GM19025 (cell line): ENCODE data around the gene SCGB1C2.
"Not testable (repeated sequence)": the region's sequence is repeated elsewhere in the genome, so short reads cannot be mapped to it uniquely, and the experiment has no call there.

Experiments used
- ATAC-seq: cut with Tn5 transposase; IDR thresholded peaks from one replicate; pipeline ENCODE4 v1.9.1; 2021; ENCODE audit warnings: mild to moderate bottlenecking, low read depth, moderate library complexity; ENCODE audit not compliant: unreplicated experiment

SCGB1C2 gene

DNA sequence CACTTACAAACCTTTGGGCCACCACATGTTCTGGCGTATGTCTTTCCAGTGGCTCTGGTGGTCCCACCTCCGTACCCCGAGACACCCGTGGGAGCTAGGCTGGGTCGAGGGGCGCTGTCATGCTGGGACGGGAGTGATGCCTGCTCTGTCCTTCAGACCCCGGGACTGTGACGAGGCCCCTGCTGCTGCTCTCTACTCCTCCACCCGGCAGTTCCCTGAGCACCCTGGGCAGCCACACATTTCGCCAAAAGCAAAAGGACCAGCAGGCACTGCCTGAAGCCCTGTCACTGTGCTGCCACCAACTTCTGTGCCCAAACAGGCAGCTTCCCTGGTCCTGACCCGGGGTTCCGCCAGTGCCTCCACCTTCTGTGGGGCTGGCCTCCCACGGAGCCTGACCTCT is 28.6 kb downstream of the SCGB1C2 start:
- no peak for ATAC-seq

DNA sequence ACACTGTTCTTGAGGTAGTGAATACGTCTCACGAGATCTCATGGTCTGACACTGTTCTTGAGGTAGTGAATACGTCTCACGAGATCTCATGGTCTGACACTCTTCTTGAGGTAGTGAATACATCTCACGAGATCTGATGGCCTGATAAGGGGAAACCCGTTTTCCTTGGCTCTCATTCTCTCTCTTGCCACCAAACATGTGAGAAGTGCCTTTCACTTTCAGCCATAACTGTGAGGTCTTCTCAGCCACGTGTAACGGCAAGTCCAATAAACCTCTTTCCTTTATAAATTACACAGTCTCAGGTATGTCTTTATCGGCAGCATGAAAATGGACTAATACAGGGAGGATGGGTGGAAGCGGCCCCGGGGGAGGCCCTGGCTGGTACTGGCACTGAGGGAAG is 31.2 kb downstream of the SCGB1C2 start:
- ATAC-seq, result not testable (repeated sequence)

GRCh38 chr17:170130-170670 is 32.8 kb downstream of the SCGB1C2 start:
- no peak for ATAC-seq

- ATAC-seq, result no peak
Measured at GRCh38 chr17:171871-172270, 34.5 kb downstream of the SCGB1C2 start.

- ATAC-seq, result no peak
Measured at GRCh38 chr17:172401-172800, 35.0 kb downstream of the SCGB1C2 start.

GRCh38 chr17:173166-173911 is 36.0 kb downstream of the SCGB1C2 start:
- ATAC-seq, result no peak

DNA sequence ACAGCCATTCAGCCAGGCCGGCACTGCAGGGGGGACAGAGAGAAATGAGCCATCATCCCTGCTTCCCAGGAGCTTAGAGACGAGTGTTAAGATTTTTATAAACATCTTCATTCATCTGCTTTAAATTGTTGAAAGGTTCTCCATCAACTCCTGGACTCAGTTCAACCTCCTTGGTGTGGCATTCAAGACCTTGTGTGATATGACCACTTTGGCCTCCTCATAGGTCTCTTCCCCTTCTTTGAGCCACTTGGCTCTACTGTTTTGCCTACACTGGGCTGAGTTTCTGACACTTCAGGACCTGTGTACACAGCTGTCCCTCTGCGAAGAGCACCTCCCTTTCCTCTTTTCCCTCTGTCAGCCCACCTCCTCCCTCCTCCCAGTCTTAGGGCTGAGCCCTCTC is 39.8 kb downstream of the SCGB1C2 start:
- no peak for ATAC-seq

DNA sequence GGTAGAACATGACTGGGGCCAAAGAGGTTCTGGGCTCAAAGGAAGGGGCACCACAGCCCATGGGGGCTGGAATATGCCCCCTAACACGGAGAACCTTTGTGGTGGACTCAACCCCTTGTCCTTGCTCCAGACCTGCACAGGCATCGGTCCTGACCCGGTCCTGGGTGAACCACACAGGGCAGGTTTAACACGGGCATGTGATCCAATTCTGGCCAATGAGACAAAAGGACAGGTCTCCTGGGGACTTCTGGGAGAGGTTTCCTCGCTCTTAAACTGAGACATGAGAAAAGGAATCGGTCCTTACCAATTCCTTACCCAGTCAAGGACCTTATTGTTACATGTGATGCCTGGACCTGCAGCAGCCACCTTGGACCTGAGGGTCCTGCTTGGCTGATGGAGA is 40.4 kb downstream of the SCGB1C2 start:
- no peak for ATAC-seq

GRCh38 chr17:178292-179065 is 41.1 kb downstream of the SCGB1C2 start:
- ATAC-seq, result no peak

DNA sequence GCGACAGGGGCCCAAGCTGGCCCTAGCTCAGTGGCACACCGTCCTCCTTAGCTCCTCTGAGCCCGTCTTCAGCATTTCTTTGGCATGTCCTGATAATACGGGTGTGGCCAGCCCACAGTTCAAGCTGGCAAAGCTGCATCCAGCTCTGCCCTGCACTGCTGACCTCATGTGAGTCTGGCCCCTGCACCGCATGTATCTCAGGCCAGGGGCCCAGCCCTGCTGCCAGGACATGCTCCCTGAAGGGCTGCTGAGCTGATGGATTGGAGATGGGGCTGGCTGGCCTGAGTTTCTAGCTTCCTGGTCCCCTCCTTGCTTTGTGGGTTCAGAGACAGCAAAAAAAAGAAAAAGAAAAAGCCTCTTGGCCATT is 41.7 kb downstream of the SCGB1C2 start:
- no peak for ATAC-seq

DNA sequence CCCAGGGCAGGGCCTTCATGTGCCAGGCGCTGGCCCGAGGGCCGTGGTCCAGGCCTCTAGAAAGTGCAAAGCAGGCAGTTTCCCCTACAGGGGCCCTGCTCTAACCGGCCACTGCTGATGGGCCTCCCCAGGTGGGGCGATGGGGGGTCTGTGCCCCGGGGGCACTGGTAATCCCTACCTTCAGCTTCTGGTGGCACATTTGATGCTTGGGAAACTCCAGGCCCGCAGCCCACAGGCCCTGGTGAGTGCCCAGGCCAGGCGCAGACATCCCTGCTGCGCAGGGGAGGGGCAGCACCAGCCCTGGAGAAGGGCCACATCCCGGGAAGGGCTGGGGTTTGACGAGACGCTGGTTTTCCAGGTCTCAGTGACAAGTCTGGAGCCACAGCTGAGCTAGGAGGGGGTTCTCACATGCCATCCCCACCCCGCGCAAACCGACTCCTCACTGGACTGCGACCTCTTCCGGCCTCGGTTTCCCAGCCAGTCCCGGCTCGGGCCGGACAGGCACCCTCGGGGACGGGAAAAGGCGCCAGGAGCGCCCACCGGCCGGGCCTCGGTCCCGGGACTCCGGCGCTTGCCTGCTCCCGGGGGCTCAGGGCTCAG is 42.5 kb downstream of the SCGB1C2 start:
- no peak for ATAC-seq

GRCh38 chr17:180381-181244 is 43.2 kb downstream of the SCGB1C2 start:
- ATAC-seq, result no peak

DNA sequence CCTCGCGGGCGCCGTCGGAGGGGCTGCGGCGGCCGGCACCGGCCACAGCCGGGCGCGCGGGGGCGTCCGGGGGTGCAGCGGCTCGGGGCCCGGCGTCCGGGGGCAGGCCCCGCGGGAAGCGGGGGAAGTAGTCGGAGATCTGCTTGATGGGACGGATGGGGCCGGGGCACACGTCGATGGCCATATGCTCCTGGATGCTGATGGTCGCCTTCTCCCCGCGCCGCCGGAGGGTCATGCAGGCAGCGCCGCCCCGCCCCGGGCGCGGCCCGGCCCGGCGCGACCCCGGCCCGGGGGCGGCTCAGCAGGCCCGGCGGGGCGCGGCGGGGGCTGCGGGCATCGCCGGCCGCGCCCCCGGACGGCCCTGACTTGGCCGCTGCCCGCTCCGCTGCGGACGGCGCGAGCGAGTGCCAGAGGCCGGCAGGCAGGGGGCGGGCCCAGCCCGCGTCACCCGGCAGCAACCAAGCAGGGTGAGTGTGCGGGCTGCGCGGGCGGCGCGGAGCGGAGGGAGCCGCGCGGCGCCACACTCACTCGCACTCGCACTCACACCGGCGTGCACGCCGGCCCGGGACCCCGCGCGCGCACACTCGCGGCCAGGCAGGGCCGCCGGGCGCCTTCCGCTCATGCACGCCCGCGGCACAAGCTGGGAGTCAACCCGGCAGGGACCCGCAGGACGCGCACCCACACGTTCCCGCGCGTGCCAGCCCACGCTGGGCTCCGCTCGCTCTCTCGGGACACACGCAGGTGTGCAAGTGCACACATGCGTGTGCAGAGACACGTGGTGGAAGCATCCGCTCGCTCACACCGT is 44.1 kb downstream of the SCGB1C2 start, which contains the start of gene DOC2B:
TSS of gene DOC2B (minus strand) at position 406 of the 805 bp plus-strand sequence. CDS start at position 235, 171 bp downstream.
- ATAC-seq, result no peak

DNA sequence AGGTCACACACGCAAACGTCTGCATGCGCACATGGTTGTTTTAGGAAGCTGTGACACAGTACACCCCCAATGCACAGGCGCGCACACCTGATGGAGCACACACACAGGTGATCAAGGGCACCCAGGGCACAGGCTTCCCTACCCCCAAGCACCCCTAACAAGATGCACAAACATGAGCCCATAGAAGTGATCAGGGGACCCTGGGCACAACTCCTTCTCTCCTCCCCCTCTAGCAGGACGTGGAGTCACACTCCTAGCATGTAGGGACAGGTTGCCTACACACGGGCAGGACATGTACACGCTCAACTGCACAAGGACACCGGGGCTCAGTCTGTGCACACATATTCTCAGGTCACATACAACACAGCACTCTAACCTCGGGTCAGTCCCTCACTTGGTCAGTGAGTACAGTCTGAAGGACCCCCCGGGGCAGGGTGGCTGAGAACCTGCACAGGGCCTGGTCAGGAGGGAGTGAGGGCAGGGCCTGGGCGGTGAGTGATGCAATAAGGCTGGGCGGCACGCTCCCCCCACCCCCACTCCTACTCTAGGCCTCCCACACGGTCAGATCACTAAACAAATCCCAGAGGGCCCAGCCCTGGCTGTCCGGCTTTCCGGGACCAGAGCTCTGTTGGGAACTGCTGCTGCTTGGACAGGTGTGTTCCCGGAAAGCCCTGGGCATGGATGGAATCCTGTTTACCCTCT is 44.8 kb downstream of the SCGB1C2 start:
- no peak for ATAC-seq

DNA sequence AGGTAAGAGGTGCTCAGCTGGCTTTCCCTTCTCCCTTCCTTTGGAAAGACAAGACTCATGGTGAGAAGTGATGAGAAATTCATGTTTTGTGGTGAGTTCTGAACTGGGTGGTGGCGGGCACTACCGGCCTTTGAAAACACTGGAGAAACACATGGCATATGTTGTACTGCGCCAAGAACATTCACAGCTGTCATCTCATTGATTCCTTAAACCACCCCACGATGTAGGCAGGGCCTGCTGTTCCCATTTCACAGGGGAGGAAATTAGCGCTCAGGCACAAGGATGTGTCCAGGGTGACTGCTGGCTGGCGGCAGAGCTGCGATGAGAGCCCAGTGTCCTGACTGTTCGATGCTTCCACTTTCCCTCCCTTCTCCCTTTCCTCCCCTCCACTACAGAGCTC is 45.7 kb downstream of the SCGB1C2 start:
- no peak for ATAC-seq

DNA sequence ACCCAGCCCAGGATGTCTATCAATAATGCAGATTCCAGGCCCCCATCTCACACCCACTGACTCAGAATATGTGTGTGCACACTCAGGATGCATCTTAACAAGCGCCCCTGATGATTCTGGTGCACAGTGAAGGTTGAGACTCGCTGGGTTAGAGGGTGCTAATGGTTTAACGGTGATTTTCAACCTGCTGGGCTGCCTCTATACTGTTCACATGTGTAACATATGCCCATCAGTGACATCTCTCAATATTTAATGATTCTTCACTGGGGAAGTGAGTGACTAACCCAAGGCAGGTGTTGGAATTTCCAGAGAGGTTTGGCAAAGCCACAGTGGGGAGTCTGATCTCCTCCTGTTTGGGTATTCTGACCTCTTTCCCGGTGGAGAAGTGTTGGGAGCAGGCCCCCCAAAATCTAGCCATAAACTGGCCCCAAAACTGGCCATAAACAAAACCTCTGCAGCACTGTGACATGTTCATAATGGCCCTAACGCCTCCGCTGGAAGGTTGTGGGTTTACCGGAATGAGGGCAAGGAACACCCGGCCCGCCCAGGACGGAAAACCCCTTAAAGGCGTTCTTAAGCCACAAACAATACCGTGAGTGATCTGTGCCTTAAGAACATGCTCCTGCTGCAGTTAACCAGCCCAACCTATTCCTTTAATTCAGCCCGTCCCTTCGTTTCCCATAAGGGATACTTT is 48.2 kb downstream of the SCGB1C2 start:
- ATAC-seq, result no peak

DNA sequence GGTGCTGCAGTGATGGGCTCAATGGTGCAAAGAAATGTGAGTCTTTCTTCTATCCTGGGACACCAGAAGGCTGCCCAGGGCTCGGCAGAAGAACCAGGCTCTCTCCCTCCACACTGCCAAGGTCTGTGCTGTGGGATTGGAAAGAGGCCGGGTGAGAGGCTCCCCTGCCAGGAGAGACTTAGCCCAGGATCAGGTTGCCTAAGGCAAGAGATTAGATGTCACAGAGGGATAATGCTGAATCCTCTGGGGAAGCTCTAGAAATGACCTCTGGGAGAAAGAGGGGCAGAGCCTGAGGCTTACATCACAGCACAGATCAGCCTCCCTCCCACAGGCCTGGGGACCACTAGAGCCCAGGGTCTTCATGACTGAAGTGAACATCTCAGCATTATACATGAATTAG is 49.8 kb downstream of the SCGB1C2 start:
- ATAC-seq, result no peak
